Mesodermal cell (in vitro differentiated cells): Measurements from ENCODE around the gene MCM6. TPM values are rescaled to one million over a fixed set of nuclear protein-coding genes. Genes with fewer than 3 reads are reported as not detected.

Experiments used
- H3K27ac ChIP-seq: 2 replicates; pipeline ENCODE4 v1.7.0; 2013; ENCODE audit warnings: mild to moderate bottlenecking, low read depth, low read length, moderate library complexity; ENCODE audit not compliant: severe bottlenecking
- H3K36me3 ChIP-seq: 2 replicates; pipeline ENCODE4 v1.7.1; 2013; ENCODE audit warnings: mild to moderate bottlenecking, low read length, moderate library complexity; ENCODE audit not compliant: control insufficient read depth, insufficient read depth
- H3K4me1 ChIP-seq: one replicate; pipeline ENCODE4 v1.7.1; 2013; ENCODE audit warnings: mild to moderate bottlenecking, low read length; ENCODE audit not compliant: insufficient read depth, control insufficient read depth, poor library complexity, severe bottlenecking
- H3K4me3 ChIP-seq: 2 replicates; pipeline ENCODE4 v1.7.0; 2013; ENCODE audit warnings: low read length, control low read depth, mild to moderate bottlenecking; ENCODE audit not compliant: insufficient read depth, poor library complexity, severe bottlenecking; ENCODE audit errors: extremely low read depth
- H3K9me3 ChIP-seq: 2 replicates; pipeline ENCODE4 v1.7.1; 2013; ENCODE audit warnings: mild to moderate bottlenecking, low read length, moderate library complexity; ENCODE audit not compliant: control insufficient read depth
- WGBS, 2 experiments: methylation state at CpG; one replicate each; pipeline ENCODE4 v1.1.5; 2013; ENCODE audit warnings: missing lambda C conversion rate in 2 of 2; ENCODE audit not compliant: insufficient coverage in 2 of 2; 5-methylcytosine and 5-hydroxymethylcytosine counted together
- polyA plus RNA-seq, 2 experiments: library from polyadenylated mRNA; stranded (reverse); fragments of 50-300 nt; gene quantifications; one replicate each; pipeline ENCODE4 v1.2.3, GENCODE V29; 2013

The MCM6 gene
- 41.1 TPM for polyA plus RNA-seq (2013, experiment 1 of 2)
- polyA plus RNA-seq (2013, experiment 2 of 2), result 44.0 TPM

DNA sequence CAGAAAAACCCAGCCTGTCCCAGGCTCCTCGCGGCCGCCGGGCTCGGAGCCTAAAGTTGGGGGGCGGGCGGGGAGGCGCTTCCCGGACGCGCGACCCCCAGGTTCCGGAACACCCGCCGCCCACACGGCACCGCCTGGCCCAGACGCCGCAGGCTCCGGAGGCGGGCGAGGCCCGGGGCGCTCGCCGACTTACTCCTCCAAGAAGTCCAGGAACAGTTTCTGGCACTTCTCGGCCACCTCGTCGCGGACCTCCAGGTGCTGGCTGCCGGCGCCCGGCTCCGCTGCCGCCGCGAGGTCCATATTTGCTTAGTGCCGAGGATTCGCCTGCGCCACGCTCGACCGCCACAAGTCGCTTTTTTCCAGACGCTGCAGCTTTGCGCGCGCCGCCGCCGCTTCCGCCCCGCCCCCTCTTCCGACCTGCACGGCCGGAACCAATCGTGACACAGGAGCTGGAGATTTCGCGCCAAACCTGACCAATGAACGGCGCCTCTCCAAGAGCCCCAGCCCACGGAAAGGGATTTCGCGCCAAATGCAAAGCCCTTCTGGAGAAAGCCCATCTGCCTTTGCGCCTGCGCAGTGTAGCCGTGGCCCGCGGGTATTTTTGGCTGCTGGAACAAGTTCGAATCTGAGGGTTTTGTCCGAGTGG is at the start of gene MCM6:
Gene MCM6, minus strand, starts transcription at position 378 of the 646 bp plus-strand sequence. Its CDS starts 78 bp downstream, at position 300.
- Histone ChIP-seq H3K36me3 (peaks cover 29% of the 10 kb centered on the region), H3K4me3 (peak within 1 kb of the TSS; percentile 75), H3K4me1 (peaks cover 6% of the 10 kb centered on the region), H3K27ac (peak within 1 kb of the TSS; percentile 75), H3K9me3 (no peaks in the 10 kb centered on the region)
- 0% methylated on average over 58 to 64 of the region's 71 CpGs for WGBS, 2 experiments

DNA sequence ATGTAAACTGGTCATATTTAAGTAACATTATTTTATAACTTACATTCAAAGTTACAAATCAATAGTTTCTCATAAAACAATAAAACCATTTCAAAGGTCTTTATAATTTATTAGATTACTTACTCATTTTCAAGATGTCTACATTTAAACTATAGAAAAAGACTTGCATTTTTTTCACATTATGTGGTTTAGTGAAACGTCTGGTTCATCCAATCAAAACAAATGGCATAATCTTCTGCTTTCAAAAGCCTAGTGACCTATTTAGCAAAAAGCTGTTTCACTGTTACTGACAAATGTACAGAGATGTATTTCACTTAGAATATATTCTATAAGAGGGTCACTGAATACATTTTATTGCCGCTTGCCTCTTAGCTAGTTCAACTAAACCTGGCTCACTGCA is 49.3 kb upstream of the MCM6 start:
- WGBS, 2 experiments, result 100% methylated on average over 1 of the region's 2 CpGs; no CpG with 5 or more reads in 1 of the 2 experiments
- Histone ChIP-seq H3K27ac (no peak overlapping the region), H3K9me3 (no peaks in the 10 kb centered on the region), H3K36me3 (peaks cover 12% of the 10 kb centered on the region), H3K4me3 (no peak overlapping the region), H3K4me1 (no peaks in the 10 kb centered on the region)

DNA sequence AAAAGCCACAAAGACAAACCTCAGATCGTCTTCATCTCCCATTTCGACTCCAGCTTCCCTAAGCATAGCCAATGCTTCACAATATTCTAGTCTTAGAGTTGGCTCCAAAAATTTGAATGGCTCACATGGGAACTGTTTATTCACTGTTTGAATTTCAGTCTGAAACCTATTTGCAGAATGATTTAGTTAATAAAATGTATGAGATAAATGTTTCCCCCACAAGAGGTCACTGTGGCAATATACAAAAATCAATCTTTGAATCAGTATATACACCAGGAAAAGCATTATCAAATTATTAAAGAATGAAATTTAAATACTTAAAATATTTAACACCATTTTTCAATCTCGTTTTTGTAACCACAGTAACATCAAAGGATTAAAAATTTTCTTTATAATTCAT is 40.0 kb upstream of the MCM6 start:
- no peak overlapping the region for H3K4me3 ChIP-seq
- WGBS, 2 experiments, result 94 to 100% methylated on average over 1 to 2 of the region's 3 CpGs
- no peaks in the 10 kb centered on the region for H3K9me3 ChIP-seq
- H3K4me1 ChIP-seq, result no peaks in the 10 kb centered on the region
- peaks cover 16% of the 10 kb centered on the region for H3K36me3 ChIP-seq
- no peak overlapping the region for H3K27ac ChIP-seq

DNA sequence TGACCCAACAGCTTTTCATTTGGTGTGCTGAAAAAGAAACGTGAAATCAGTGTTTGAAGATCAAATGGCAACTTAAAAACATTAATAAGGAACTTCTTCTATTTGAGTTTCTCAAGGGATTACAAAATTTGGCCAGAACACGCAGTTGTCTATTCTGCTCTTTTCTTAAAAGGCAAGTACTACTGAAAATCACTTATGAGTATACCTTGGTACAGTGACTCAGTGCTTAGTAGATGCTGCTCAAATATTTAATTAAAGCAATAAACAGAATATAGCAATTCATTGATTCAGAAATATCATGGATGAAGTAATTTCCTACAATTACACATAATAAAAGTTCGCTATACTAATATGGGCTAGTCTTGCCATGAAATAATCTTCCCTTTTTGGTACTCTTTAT is 38.2 kb upstream of the MCM6 start:
- Histone ChIP-seq H3K4me1 (no peaks in the 10 kb centered on the region), H3K27ac (no peak overlapping the region), H3K4me3 (no peak overlapping the region), H3K9me3 (no peaks in the 10 kb centered on the region), H3K36me3 (peaks cover 25% of the 10 kb centered on the region)
- WGBS, 2 experiments, result 100% methylated on average over 1 of the region's 3 CpGs; no CpG with 5 or more reads in 1 of the 2 experiments

DNA sequence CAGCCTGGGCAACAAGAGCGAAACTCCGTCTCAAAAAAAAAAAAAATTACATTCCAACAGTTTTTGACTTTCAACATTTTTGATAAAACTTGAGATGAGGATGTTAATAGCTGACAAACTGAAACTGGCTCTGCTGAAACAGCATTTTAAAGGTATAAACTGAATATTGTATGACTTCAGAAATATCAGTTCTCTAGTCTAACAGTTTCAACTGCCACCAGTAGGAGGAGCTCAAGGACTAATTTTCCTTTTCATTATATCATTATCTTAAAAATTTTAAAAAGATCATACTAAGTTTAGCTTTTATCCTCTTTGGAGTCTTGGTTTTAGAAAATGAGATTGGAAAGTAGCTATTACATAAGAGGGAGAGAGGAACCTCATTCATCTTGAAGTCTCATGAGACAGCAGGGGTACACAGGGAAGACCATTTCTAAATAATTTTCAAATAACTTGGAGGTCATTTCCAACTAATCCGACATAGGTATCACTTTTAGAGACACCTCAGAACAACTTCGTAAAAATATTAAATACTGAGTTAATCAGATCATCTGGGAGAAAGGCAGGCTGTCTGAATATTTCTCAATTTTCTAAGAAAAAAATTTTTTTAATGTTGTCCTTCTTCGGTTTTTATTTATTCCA is 37.6 kb upstream of the MCM6 start:
- WGBS, 2 experiments, result no CpG with 5 or more reads among the region's 5 CpGs
- no peaks in the 10 kb centered on the region for H3K4me1 ChIP-seq
- no peak overlapping the region for H3K27ac ChIP-seq
- H3K36me3 ChIP-seq, result peaks cover 28% of the 10 kb centered on the region
- no peak overlapping the region for H3K4me3 ChIP-seq
- no peaks in the 10 kb centered on the region for H3K9me3 ChIP-seq

DNA sequence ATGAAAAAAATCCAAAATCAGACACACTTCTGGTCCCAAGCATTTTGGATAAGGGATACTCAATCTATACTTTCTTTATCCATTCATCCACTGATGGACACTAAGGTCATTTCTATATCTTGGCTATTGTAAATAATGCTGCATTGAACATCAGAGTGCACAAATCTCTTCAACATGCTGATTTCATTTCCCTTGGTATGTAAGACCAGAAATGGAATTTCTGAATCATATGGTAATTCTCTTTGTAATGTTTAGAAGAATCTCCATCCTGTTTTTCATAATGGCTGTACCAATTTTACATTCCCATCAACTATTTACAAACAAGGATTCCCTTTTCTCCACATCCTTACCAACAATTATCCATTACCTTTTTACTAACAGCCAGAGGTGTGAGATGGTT is 33.7 kb upstream of the MCM6 start:
- Histone ChIP-seq H3K27ac (no peak overlapping the region), H3K36me3 (peaks cover 31% of the 10 kb centered on the region), H3K4me3 (no peak overlapping the region), H3K4me1 (no peaks in the 10 kb centered on the region), H3K9me3 (no peaks in the 10 kb centered on the region)

DNA sequence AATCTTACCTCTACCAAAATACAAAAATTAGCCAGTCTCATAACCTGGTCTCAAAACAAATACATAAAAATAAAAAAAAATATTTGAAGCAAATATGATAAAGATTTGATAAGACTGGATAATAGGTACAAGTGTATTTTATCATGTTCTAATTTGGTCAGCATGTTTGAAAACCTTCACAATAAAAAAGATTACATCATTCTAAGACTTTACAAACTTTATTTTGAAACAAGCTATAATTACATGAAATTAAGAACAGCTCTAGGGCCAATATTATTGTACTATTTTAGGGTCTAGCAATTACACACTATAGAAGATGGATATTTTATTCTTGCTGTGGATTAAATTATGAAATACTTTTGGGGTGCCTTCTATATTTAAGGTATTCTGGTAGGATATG is 29.4 kb upstream of the MCM6 start:
- Histone ChIP-seq H3K4me1 (no peaks in the 10 kb centered on the region), H3K36me3 (peaks cover 22% of the 10 kb centered on the region), H3K4me3 (no peak overlapping the region), H3K9me3 (no peaks in the 10 kb centered on the region), H3K27ac (no peak overlapping the region)

DNA sequence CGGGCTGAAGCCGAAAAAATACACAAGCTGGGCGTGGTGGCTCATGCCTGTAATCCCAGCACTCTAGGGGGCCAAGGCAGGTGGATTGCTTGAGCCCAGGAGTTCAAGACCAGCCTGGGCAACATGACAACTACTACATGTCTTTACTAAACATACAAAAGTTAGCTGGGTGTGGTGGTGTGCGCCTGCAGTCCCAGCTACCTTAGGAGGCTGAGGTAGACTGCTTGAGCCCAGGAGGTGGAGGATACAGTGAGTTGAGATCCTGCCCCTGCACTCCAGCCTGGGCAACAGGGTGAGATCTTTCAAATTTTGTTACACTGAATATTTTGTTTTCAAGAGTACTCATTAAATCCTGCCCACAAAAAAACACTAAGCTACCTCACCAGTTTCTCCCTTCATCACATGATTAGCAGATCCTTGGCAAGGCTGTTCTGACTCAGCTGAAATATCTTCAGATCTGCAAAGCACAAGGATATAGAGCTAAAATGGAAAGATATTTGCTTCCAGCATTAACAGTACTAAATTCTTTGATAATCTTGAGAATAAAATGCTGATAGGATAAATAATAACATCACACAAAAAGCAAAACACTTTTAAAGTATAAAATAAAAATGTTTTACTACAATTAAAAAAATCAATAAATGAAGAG is 28.2 kb upstream of the MCM6 start:
- Histone ChIP-seq H3K9me3 (no peaks in the 10 kb centered on the region), H3K27ac (no peak overlapping the region), H3K4me3 (no peak overlapping the region), H3K36me3 (peaks cover 13% of the 10 kb centered on the region), H3K4me1 (no peaks in the 10 kb centered on the region)
- 97 to 100% methylated on average over 3 to 4 of the region's 4 CpGs for WGBS, 2 experiments

DNA sequence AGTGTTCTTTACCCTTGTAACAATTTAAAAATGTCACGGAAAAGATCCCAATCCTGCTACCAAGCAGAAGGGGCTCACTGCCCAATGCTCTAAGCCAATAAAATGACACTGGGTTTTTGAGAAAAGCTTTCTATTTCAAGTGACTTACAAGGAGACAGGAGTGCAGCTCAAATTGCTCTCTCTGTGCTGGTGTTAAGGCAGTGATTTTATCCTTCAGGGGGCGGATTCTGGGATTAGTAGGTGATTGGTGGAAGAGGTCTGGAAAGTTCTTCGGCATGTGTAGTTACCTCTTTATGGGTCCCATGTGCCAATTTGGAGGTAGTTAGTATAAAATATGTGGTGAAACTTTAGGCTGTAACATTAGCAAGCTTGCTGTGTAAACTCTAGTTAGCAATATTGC is 27.4 kb upstream of the MCM6 start:
- no peaks in the 10 kb centered on the region for H3K4me1 ChIP-seq
- no peaks in the 10 kb centered on the region for H3K9me3 ChIP-seq
- H3K4me3 ChIP-seq, result no peak overlapping the region
- WGBS, 2 experiments, result 86 to 95% methylated on average over 2 of the region's 3 CpGs
- H3K27ac ChIP-seq, result no peak overlapping the region
- peaks cover 10% of the 10 kb centered on the region for H3K36me3 ChIP-seq

DNA sequence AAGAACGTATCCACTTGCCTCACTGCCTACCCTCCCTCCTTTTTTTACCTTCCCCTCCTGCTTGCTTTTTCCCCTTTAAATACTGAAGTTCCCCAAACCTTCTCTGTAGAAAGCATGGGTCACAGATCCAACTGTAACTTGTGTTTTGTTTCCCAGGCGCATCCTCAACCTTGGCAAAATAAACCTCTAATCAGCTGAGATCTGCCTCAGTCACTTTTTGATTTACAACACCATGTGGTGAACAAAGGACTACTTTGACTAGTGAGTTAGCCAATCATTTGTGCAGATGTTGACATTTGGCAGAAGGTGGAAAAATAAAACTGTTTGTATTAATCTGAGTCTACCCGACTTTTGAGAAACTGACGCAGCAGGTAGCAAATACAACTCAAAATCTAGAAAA is 23.3 kb upstream of the MCM6 start:
- H3K9me3 ChIP-seq, result no peaks in the 10 kb centered on the region
- no peak overlapping the region for H3K4me3 ChIP-seq
- WGBS, 2 experiments, result 91 to 94% methylated on average over 2 to 4 of the region's 4 CpGs
- H3K36me3 ChIP-seq, result peaks cover 3% of the 10 kb centered on the region
- H3K27ac ChIP-seq, result no peak overlapping the region
- H3K4me1 ChIP-seq, result no peaks in the 10 kb centered on the region

DNA sequence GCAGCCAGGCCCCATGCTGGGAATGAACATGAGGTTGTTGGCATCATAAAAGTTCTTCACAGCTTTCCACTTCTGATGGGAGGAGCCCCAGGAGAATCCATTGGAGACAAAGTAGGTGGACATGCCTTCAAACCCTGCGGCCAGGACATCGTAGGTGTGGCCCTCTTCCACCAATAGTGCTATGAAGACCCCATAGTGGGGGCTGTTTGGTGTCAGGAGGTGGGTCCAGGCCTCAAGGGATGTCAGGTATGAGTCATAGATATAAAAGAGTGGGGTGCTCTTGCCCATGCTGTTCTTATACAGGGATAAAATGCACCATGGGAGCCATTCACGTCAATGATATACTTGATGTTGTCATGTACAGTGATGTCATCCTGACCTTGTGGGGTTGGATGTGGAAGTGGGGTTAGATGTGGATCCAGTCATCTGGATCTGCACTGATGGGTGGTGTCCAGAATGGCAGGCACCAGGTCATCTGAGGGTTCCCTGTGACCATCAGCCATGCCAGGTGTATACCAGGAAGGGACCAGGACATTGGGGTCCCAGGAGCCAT is 22.1 kb upstream of the MCM6 start:
- no peak overlapping the region for H3K27ac ChIP-seq
- H3K9me3 ChIP-seq, result no peaks in the 10 kb centered on the region
- no peaks in the 10 kb centered on the region for H3K36me3 ChIP-seq
- H3K4me1 ChIP-seq, result no peaks in the 10 kb centered on the region
- H3K4me3 ChIP-seq, result no peak overlapping the region
- 86 to 100% methylated on average over 3 of the region's 3 CpGs for WGBS, 2 experiments
